Heart right ventricle (tissue), 16 donors: ENCODE results near the gene ATP1A4. TPM values are rescaled to one million over a fixed set of nuclear protein-coding genes. Genes with fewer than 3 reads are reported as not detected.

Source experiments
- ATAC-seq, 8 donors: fragments of 200-7000 bp; cut with Tn5 transposase; one replicate each; pipeline ENCODE4 v1.9.1; 2020; ENCODE audit warnings: mild to moderate bottlenecking in 8 of 8, moderate library complexity in 8 of 8, moderate number of reproducible peaks in 1 of 8
- DNase-seq, 2 donors: peaks; one replicate each; pipeline ENCODE4 v3.0.0-alpha.2; 2020
- H3K27ac ChIP-seq, 10 donors: fragments of 200-600 bp; sonication (generic) in 2 of 10; one replicate each; pipeline versions ENCODE4 v1.5.0 to v1.8.0; 2020 to 2022; ENCODE audit warnings: mild to moderate bottlenecking in 3 of 10
- H3K27me3 ChIP-seq, 7 donors: fragments of 200-600 bp; one replicate each; pipeline ENCODE4 v1.8.0; 2021 to 2022; ENCODE audit warnings: mild to moderate bottlenecking in 2 of 7
- H3K36me3 ChIP-seq, 9 donors: fragments of 200-600 bp; sonication (generic) in 1 of 9; one replicate each; pipeline versions ENCODE4 v1.5.0 to v1.8.0; 2020 to 2022; ENCODE audit warnings: mild to moderate bottlenecking in 2 of 9
- H3K4me1 ChIP-seq, 9 donors: fragments of 200-600 bp; sonication (generic) in 1 of 9; one replicate each; pipeline versions ENCODE4 v1.5.0 to v1.8.0; 2020 to 2022; ENCODE audit warnings: mild to moderate bottlenecking in 4 of 9
- H3K4me3 ChIP-seq, 10 donors: fragments of 200-600 bp; sonication (generic) in 2 of 10; one replicate each; pipeline versions ENCODE4 v1.5.0 to v1.8.0; 2020 to 2022; ENCODE audit warnings: mild to moderate bottlenecking in 7 of 10, moderate library complexity in 2 of 10
- H3K9me3 ChIP-seq, 11 donors: fragments of 200-600 bp in 10 of 11; sonication (generic) in 2 of 11; one replicate each; pipeline versions ENCODE4 v1.5.0 to v1.8.0; 2013 to 2022; ENCODE audit warnings: mild to moderate bottlenecking in 2 of 11, control low read depth in 1 of 11, moderate library complexity in 1 of 11
- WGBS, 2 donors: extraction: QIAGEN DNeasy Blood & Tissue Kit; methylation state at CpG; one replicate each; pipeline ENCODE4 v1.1.7; 2013; ENCODE audit warnings: inconsistent platforms in 1 of 2; 5-methylcytosine and 5-hydroxymethylcytosine counted together
- intact Hi-C, 10 donors: fragments of 100-400 bp; cut with DNase I; formaldehyde crosslinking; loops; one replicate each; pipeline versions ENCODE4 v1.11.1 to v1.14.2; 2022
- polyA plus RNA-seq, 2 donors: library from polyadenylated mRNA; stranded (reverse); fragments of 200-250 nt; gene quantifications; one replicate each; pipeline ENCODE4 v1.2.3, GENCODE V29; 2013
- total RNA-seq, 10 donors: library from RNA; stranded (reverse); fragmentation: NEBNext Ultra II Directional in 3 of 10; extraction: Animal tissue kit (Norgen Biotek cat#: 25700) in 3 of 10; gene quantifications; one replicate each; pipeline versions ENCODE4 v1.2.1 to v1.2.4, GENCODE V29; 2021 to 2023
- TF ChIP-seq, protein P1 (sequence below), 9 donors: fragments of 200-600 bp; sonication (generic) in 2 of 9; IDR thresholded peaks; one replicate each; pipeline versions ENCODE4 v1.5.0 to v1.8.0; 2021 to 2022; ENCODE audit warnings: antibody characterized with exemption in 9 of 9, mild to moderate bottlenecking in 5 of 9, moderate library complexity in 1 of 9
- donor health status: Arrhythmogenic right ventricular cardiomyopathy.
- donor health status: ischemic (EF 13 %, LVEDD 7.1; RV severe dilation, severe dysfunction).
- donor health status: healthy with polysubstance abuse.
- donor health status: DM: no; HTN: yes; CAD: no.
- donor health status: DM: no; HTN: no; CAD: no.
- donor health status: ischemic (EF 25% LVEDD 6.9; RV normal size, moderate dysfunction).
- donor health status: ischemic (EF 25% LVEDD 5.7; RV mildly dilated, moderate dysfunction).
- donor health status: healthy.
- donor health status: DM: yes; HTN: yes; CAD: no.
- donor health status: Ischemic cardiomyopathy.
- donor health status: ischemic (EF 35%, LVEDD 5.7; RV mildly dilated, moderate dysfunction).
- donor health status: nonischemic (EF 11% LVEDD 7.7; RV severe dilation, severe dysfunction).
- donor health status: DM: yes; HTN: yes; CAD: no.
- donor health status: PGD.
- donor health status: ischemic (EF 29% LVEDD 5.4; RV normal size, mild dysfunction).
- donor health status: nonischemic (EF 23%, LVEDD 6.1; RV moderate dilation, normal function).

The ATP1A4 gene
- total and polyA plus RNA-seq, 12 donors: 0.04 to 1.5 (median 0.29) TPM; not detected in 5

DNA sequence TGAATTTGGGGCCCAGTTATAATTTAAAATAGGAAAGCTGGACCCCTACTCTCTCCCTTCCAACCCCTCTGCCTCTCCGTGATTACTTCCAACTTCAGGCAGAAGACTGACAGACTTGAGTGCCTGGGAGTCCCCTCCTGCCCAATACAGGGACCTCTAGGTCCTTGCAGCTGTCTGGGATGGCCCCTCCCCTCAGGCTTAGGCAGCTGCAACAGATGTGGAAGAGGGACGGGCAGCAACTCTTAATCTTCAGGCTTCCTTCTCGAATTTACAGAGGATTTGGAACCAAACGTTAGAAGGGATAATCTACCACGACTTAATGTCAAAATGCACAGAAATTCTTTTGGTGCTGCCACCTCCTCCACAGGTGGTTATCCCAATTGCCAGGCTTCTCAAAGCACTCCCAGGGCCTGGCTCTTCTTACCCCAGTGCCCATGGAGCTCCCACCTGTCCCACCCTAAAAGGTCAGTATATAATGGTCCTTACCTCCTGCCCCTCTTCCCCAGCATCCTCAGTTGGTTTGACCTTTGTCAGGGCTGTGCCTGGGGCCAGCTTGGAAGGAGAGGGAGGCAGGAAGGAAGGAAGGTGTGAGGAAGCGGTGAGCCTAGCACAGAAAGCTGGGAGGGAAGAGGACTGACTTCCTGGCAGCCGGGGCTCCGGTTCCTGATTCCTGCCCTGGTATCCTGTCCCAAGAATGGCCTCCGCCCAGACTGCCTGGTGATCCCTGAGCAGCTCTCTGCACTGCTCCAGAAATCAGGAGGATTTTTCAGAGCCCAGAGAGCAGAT is 56.6 kb downstream of the ATP1A4 start:
- DNase-seq: peak; percentile 38

DNA sequence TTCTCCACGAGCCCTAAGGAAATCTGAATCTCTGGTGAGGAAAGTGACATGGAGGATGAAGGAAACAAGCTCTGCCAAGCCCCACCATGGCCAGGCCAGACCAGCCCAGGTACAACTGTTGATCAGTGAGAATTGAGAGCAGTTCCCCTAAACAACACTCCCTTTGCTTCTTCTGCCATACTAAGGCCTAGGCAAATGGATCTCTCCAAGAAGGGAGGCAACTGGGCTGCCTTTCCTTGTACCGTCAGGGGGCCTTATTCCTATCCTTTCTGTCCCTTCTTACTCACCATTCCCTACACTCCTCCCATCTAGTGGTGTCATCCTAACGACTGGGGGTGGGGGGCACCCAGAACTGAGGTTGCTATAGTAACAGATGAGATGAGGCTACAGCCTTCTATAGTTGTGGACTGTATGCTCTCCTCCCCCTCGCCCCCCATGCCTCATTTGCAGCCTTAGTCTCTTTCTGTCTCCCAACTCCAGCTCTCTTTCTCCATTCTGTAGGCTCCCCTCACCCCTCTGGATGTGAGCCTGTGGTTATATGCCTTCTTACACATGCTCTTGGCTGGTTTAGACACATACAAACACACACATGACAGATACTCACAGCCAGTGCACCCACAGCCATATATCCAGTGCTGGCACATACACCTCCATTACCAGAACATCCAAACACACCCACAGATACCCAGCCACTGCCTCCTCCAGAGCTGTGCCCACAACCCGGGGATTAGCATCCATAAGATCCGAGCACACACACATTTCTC is 57.3 kb downstream of the ATP1A4 start:
- DNase-seq (no peak), ATAC-seq (no peak)
- peaks cover 0 to 72% (median 26%) of the 10 kb centered on the region in 9 donors for H3K36me3 ChIP-seq
- TF ChIP-seq, protein P1, sequence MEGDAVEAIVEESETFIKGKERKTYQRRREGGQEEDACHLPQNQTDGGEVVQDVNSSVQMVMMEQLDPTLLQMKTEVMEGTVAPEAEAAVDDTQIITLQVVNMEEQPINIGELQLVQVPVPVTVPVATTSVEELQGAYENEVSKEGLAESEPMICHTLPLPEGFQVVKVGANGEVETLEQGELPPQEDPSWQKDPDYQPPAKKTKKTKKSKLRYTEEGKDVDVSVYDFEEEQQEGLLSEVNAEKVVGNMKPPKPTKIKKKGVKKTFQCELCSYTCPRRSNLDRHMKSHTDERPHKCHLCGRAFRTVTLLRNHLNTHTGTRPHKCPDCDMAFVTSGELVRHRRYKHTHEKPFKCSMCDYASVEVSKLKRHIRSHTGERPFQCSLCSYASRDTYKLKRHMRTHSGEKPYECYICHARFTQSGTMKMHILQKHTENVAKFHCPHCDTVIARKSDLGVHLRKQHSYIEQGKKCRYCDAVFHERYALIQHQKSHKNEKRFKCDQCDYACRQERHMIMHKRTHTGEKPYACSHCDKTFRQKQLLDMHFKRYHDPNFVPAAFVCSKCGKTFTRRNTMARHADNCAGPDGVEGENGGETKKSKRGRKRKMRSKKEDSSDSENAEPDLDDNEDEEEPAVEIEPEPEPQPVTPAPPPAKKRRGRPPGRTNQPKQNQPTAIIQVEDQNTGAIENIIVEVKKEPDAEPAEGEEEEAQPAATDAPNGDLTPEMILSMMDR (IDR thresholded peaks at IDR 0.05): no peak
- 58 to 62% methylated on average over 6 of the region's 6 CpGs for WGBS, 2 donors
- H3K27ac ChIP-seq: peak overlapping the region; percentile 8 to 98 (median 94)
- intact Hi-C loops: loop anchor here in 1 of 10 donors (5.0 kb wide), 2 partner anchors 54 to 106 kb away; partner anchors contain the start of gene DCAF8
- peaks cover 46 to 69% (median 63%) of the 10 kb centered on the region in 9 donors for H3K4me1 ChIP-seq
- no peaks in the 10 kb centered on the region for H3K9me3 ChIP-seq
- H3K27me3 ChIP-seq: no peaks in the 10 kb centered on the region
- peak overlapping the region in 4 of 10 donors; percentile 8 to 17 (median 12) for H3K4me3 ChIP-seq

More for the DNA sequence above, 56.6 kb downstream of the ATP1A4 start:
- Histone ChIP-seq H3K4me3 (peak overlapping the region in 5 of 10 donors; percentile 8 to 17 (median 14)), H3K4me1 (peaks cover 46 to 69% (median 63%) of the 10 kb centered on the region in 9 donors), H3K27ac (peak overlapping the region; percentile 24 to 98 (median 94)), H3K36me3 (peaks cover 0 to 64% (median 18%) of the 10 kb centered on the region in 9 donors), H3K9me3 (no peaks in the 10 kb centered on the region), H3K27me3 (no peaks in the 10 kb centered on the region)
- intact Hi-C loops: loop anchor here in 1 of 10 donors (5.0 kb wide), 2 partner anchors 54 to 106 kb away; partner anchors contain the start of gene DCAF8
- TF ChIP-seq, protein P1 (IDR thresholded peaks at IDR 0.05): no peak
- ATAC-seq: peak in 3 of 8 donors; percentile 21 to 50 (median 23)
- WGBS, 2 donors: 36 to 56% methylated on average over 9 of the region's 9 CpGs

DNA sequence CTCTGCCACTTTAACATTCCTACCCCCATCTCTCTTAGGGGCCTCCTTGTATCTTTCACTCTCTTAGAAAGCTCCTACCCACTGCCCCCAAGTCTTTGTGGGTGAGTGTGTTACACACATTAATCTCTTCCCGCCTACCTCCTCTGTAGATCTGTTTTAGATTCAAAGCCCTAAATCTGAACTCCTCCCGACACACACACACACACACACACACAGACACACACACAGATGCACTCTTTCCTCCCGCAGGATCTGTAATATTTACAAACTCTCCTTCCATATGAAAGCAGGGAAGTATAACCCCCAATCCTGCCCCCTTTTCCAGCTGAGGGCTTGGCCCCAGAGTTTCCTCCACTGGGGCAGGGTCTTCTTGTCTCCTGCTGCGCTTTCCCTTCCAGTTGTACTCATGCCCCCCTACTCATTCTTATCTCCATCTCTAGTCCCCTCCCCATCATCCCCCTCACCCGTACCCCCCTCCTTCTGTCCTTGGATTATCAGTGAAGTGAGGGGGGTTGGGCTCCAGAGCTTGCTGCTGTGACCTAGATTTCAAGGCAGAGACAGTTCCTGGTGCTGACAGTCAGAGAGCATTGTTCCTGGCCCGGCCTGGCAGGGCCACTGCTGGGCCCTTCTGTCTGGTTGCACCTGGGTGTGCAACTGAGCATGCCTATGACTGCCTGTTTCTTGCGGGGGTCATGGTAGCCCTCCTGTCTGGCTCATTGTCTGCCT is 58.1 kb downstream of the ATP1A4 start:
- ATAC-seq (peak; percentile 16 to 83 (median 66)), DNase-seq (peak; percentile 64 to 76)
- H3K4me1 ChIP-seq: peaks cover 45 to 68% (median 60%) of the 10 kb centered on the region in 9 donors
- H3K27me3 ChIP-seq: no peaks in the 10 kb centered on the region
- peaks cover 0 to 79% (median 34%) of the 10 kb centered on the region in 9 donors for H3K36me3 ChIP-seq
- no peaks in the 10 kb centered on the region for H3K9me3 ChIP-seq
- peak overlapping the region in 9 of 10 donors; percentile 35 to 98 (median 96) for H3K27ac ChIP-seq
- no peak overlapping the region for H3K4me3 ChIP-seq
- TF ChIP-seq, protein P1 (IDR thresholded peaks at IDR 0.05): no peak
- intact Hi-C loops: loop anchor here in 2 of 10 donors (5.0 to 10.0 kb wide), 3 partner anchors 53 to 107 kb away; partner anchors contain the start of gene DCAF8 (in 1 of the 2)
- WGBS, 2 donors: 29 to 35% methylated on average over 7 of the region's 7 CpGs
